PC-9 (cell line): ENCODE data around the gene LIPC.

Experiments used
- CTCF ChIP-seq: fragments of 200-600 bp; sonication (generic); conservative IDR thresholded peaks from 2 replicates; pipeline ENCODE4 v1.6.1; 2017; ENCODE audit warnings: mixed run types, antibody characterized with exemption, mild to moderate bottlenecking, moderate library complexity
- EZH2 ChIP-seq: fragments of 200-600 bp; sonication (generic); IDR thresholded peaks from 2 replicates; pipeline ENCODE4 v1.8.0; 2017; ENCODE audit warnings: antibody characterized with exemption, low read depth

- no peak for TF ChIP-seq CTCF
- no peak for TF ChIP-seq EZH2
Observed at GRCh38 chr15:58410353-58410752, 21.4 kb upstream of the LIPC start.
